GM23338 (cell line): ENCODE measurements around the gene POC1B. TPM values are rescaled to one million over a fixed set of nuclear protein-coding genes. Genes with fewer than 3 reads are reported as not detected.

Experiments
- ATAC-seq: fragments of 200-7000 bp; cut with Tn5 transposase; 3 replicates; pipeline ENCODE4 v1.9.1; 2020
- DNase-seq: peaks from one replicate; pipeline ENCODE4 v3.0.0-alpha.2; 2015; ENCODE audit warnings: low spot score
- H2AFZ ChIP-seq: fragments of 200-600 bp; sonication (generic); 2 replicates; pipeline ENCODE4 v1.8.0; 2016; ENCODE audit warnings: antibody characterized with exemption, mild to moderate bottlenecking, moderate library complexity
- H3F3A ChIP-seq: fragments of 200-600 bp; sonication (generic); replicated peaks from 2 replicates; pipeline ENCODE4 v1.8.0; 2017; ENCODE audit warnings: antibody characterized with exemption, mixed run types, low read depth
- H3K27ac ChIP-seq: fragments of 200-600 bp; sonication (generic); 2 replicates; pipeline ENCODE4 v1.6.1; 2016; ENCODE audit warnings: low read depth
- H3K27me3 ChIP-seq: fragments of 200-600 bp; sonication (generic); 2 replicates; pipeline ENCODE4 v1.8.0; 2016; ENCODE audit warnings: mild to moderate bottlenecking, mixed run types, moderate library complexity; ENCODE audit not compliant: insufficient read depth
- H3K36me3 ChIP-seq: fragments of 200-600 bp; sonication (generic); 2 replicates; pipeline ENCODE4 v1.8.0; 2016; ENCODE audit warnings: mild to moderate bottlenecking; ENCODE audit not compliant: insufficient read depth
- H3K4me1 ChIP-seq: fragments of 200-600 bp; sonication (generic); 2 replicates; pipeline ENCODE4 v1.8.0; 2016; ENCODE audit warnings: mild to moderate bottlenecking, moderate library complexity; ENCODE audit not compliant: insufficient read depth
- H3K4me2 ChIP-seq: fragments of 200-600 bp; sonication (generic); 2 replicates; pipeline ENCODE4 v1.7.1; 2017; ENCODE audit warnings: mixed run types
- H3K4me3 ChIP-seq: fragments of 200-600 bp; sonication (generic); 2 replicates; pipeline ENCODE4 v1.6.1; 2016; ENCODE audit warnings: mixed run types
- H3K79me2 ChIP-seq: fragments of 200-600 bp; sonication (generic); replicated peaks from 2 replicates; pipeline ENCODE4 v1.8.0; 2017; ENCODE audit warnings: mild to moderate bottlenecking; ENCODE audit not compliant: insufficient read depth
- H3K9me2 ChIP-seq: fragments of 200-600 bp; sonication (generic); 2 replicates; pipeline ENCODE4 v1.8.0; 2017; ENCODE audit not compliant: insufficient read depth
- H4K20me1 ChIP-seq: fragments of 200-600 bp; sonication (generic); replicated peaks from 2 replicates; pipeline ENCODE4 v1.8.0; 2017; ENCODE audit warnings: mild to moderate bottlenecking; ENCODE audit not compliant: insufficient read depth
- H3K27ac Mint-ChIP-seq: 2 replicates; pipeline ENCODE4 v1.8.0; 2020; ENCODE audit warnings: inconsistent platforms, mild to moderate bottlenecking, moderate library complexity, mixed read lengths
- H3K27me3 Mint-ChIP-seq: 3 replicates; pipeline ENCODE4 v1.8.0; 2022; ENCODE audit warnings: low read depth, mild to moderate bottlenecking, moderate library complexity, mixed read lengths, inconsistent platforms; ENCODE audit not compliant: insufficient read depth, poor library complexity
- H3K36me3 Mint-ChIP-seq: 3 replicates; pipeline ENCODE4 v1.8.0; 2021; ENCODE audit warnings: low read depth, mild to moderate bottlenecking, inconsistent platforms, moderate library complexity, mixed read lengths
- H3K4me1 Mint-ChIP-seq: 3 replicates; pipeline ENCODE4 v1.8.0; 2020; ENCODE audit warnings: mild to moderate bottlenecking, inconsistent platforms, mixed read lengths
- H3K4me3 Mint-ChIP-seq: 3 replicates; pipeline ENCODE4 v1.8.0; 2021; ENCODE audit warnings: moderate library complexity, mild to moderate bottlenecking, inconsistent platforms, mixed read lengths
- H3K9me3 Mint-ChIP-seq: 3 replicates; pipeline ENCODE4 v1.8.0; 2020; ENCODE audit warnings: moderate library complexity, mild to moderate bottlenecking, inconsistent platforms, mixed read lengths
- CREB1 ChIP-seq: fragments of 250-450 bp; sonication (Bioruptor Pico); IDR thresholded peaks from 2 replicates; pipeline ENCODE4 v1.5.0; 2020; ENCODE audit warnings: low read depth, mild to moderate bottlenecking, moderate library complexity
- ETS1 ChIP-seq: IDR thresholded peaks from 2 replicates; pipeline ENCODE4 v1.6.1; 2016; ENCODE audit warnings: antibody characterized with exemption
- JUNB ChIP-seq: IDR thresholded peaks from one replicate; pipeline ENCODE4 v1.6.1; 2016; ENCODE audit warnings: antibody characterized with exemption; ENCODE audit not compliant: unreplicated experiment
- NANOG ChIP-seq: IDR thresholded peaks from 2 replicates; pipeline ENCODE4 v1.6.1; 2016; ENCODE audit warnings: antibody characterized with exemption, borderline replicate concordance
- POLR2AphosphoS5 ChIP-seq: IDR thresholded peaks from 2 replicates; pipeline ENCODE4 v1.6.1; 2016; ENCODE audit warnings: antibody characterized with exemption, low read depth
- REST ChIP-seq: IDR thresholded peaks from one replicate; pipeline ENCODE4 v1.6.1; 2018; ENCODE audit warnings: antibody characterized with exemption; ENCODE audit not compliant: unreplicated experiment
- ZNF114 ChIP-seq: fragments of 250-450 bp; sonication (Bioruptor Pico); IDR thresholded peaks from 2 replicates; pipeline ENCODE4 v1.5.0; 2020; ENCODE audit warnings: mild to moderate bottlenecking, moderate library complexity
- polyA plus RNA-seq: library from polyadenylated mRNA; unstranded; fragments of >200 nt; fragmentation: Nextera tagmentation; extraction: Ambion mirVana; gene quantifications from 2 replicates; pipeline ENCODE4 v1.2.1, GENCODE V29; 2016
- total RNA-seq: library from RNA; depleted of rRNA; stranded (reverse); fragments of >200 nt; shearing (Covaris generic); gene quantifications from 2 replicates; pipeline ENCODE4 v1.2.3, GENCODE V29; 2014

Gene POC1B
- total and polyA plus RNA-seq, 2 experiments from 2014 or later = 11.8 to 17.5 TPM

- DNase-seq (no peak), ATAC-seq (no peak)
- peaks cover 5% of the 10 kb centered on the region; the same call in 1 of the 2 replicates for H3K4me1 ChIP-seq
- no peaks in the 10 kb centered on the region for H3K9me2 ChIP-seq
- H4K20me1 ChIP-seq = no peaks in the 10 kb centered on the region
- H3K27ac ChIP-seq = no peak overlapping the region
- no peaks in the 10 kb centered on the region for H3K36me3 Mint-ChIP-seq
- no peak overlapping the region for H3K27ac Mint-ChIP-seq
- H3K9me3 Mint-ChIP-seq = no peaks in the 10 kb centered on the region; the same call in 2 of the 3 replicates
- no peak overlapping the region for H3K4me2 ChIP-seq
- H3F3A ChIP-seq = no peaks in the 10 kb centered on the region
- H2AFZ ChIP-seq = no peak overlapping the region
- no peaks in the 10 kb centered on the region for H3K27me3 Mint-ChIP-seq
- TF ChIP-seq CREB1 (CRISPR knock-in tag) = no peak
- TF ChIP-seq JUNB = no peak
- TF ChIP-seq ETS1 = no peak
- TF ChIP-seq REST = no peak
- no peak for TF ChIP-seq POLR2AphosphoS5
- no peak for TF ChIP-seq ZNF114
- H3K27me3 ChIP-seq = no peaks in the 10 kb centered on the region; the same call in 1 of the 2 replicates
- H3K79me2 ChIP-seq = no peaks in the 10 kb centered on the region
- no peak overlapping the region for H3K4me3 ChIP-seq
- H3K36me3 ChIP-seq = no peaks in the 10 kb centered on the region
- H3K4me1 Mint-ChIP-seq = peaks cover 9% of the 10 kb centered on the region
- no peak overlapping the region for H3K4me3 Mint-ChIP-seq
Measured at GRCh38 chr12:89391726-89392336, 134.0 kb downstream of the POC1B start.

- no peaks in the 10 kb centered on the region for H4K20me1 ChIP-seq
- no peaks in the 10 kb centered on the region for H3F3A ChIP-seq
- no peak for TF ChIP-seq NANOG
- H3K36me3 ChIP-seq = no peaks in the 10 kb centered on the region
- H3K27me3 ChIP-seq = no peaks in the 10 kb centered on the region; the same call in 1 of the 2 replicates
- no peak overlapping the region for H2AFZ ChIP-seq
- no peaks in the 10 kb centered on the region for H3K79me2 ChIP-seq
- ATAC-seq = no peak
- peaks cover 12% of the 10 kb centered on the region for H3K4me1 ChIP-seq
- no peak for DNase-seq
- H3K27me3 Mint-ChIP-seq = no peaks in the 10 kb centered on the region
- peaks cover 15% of the 10 kb centered on the region for H3K4me1 Mint-ChIP-seq
- H3K4me2 ChIP-seq = no peak overlapping the region
- no peaks in the 10 kb centered on the region; the same call in 2 of the 3 replicates for H3K9me3 Mint-ChIP-seq
- no peaks in the 10 kb centered on the region for H3K9me2 ChIP-seq
- H3K4me3 Mint-ChIP-seq = no peak overlapping the region
- no peak overlapping the region for H3K27ac Mint-ChIP-seq
- H3K27ac ChIP-seq = no peak overlapping the region
- no peak overlapping the region for H3K4me3 ChIP-seq
- H3K36me3 Mint-ChIP-seq = no peaks in the 10 kb centered on the region
Measured at GRCh38 chr12:89390802-89391673, 134.8 kb downstream of the POC1B start.
